Astrocyte of the cerebellum (primary cell): Measurements from ENCODE around the gene SALL3.

Experiments used
- DNase-seq: peaks from one replicate; pipeline ENCODE4 v3.0.0-alpha.2; 2011; ENCODE audit warnings: low read depth
- H3K4me3 ChIP-seq: 2 replicates; pipeline ENCODE4 v1.5.1; 2011; ENCODE audit warnings: mild to moderate bottlenecking, low read depth, low read length, moderate library complexity
- in situ Hi-C: cut with HindIII; loops from 2 replicates; pipeline ENCODE4 v1.10.0; 2017; ENCODE audit warnings: low sequenced_read_pairs
- TF ChIP-seq, protein P1 (sequence below): IDR thresholded peaks from 2 replicates; pipeline ENCODE4 v1.5.1; 2012; ENCODE audit warnings: low read length, low read depth, moderate library complexity, mild to moderate bottlenecking; ENCODE audit errors: missing control alignments

SALL3 gene

DNA sequence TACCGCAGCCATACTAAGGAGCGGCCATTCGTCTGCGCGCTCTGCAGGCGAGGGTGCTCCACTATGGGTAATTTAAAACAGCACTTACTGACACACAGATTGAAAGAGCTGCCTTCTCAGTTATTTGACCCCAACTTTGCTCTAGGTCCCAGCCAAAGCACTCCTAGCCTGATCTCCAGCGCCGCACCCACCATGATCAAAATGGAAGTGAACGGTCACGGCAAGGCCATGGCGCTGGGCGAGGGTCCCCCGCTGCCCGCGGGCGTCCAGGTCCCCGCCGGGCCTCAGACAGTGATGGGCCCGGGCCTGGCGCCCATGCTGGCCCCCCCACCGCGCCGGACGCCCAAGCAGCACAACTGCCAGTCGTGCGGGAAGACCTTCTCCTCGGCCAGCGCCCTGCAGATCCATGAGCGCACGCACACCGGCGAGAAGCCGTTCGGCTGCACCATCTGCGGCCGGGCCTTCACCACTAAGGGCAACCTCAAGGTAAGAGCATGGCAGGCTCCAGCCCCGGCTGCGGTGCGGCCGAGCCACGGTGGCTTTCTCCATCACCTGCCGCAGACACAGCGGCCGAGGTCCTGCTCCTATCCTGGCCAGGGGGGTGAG, 15.5 kb downstream of the SALL3 start:
- no peak for DNase-seq
- in situ Hi-C loops: no loop called here
- H3K4me3 ChIP-seq: no peak overlapping the region
- TF ChIP-seq, protein P1, sequence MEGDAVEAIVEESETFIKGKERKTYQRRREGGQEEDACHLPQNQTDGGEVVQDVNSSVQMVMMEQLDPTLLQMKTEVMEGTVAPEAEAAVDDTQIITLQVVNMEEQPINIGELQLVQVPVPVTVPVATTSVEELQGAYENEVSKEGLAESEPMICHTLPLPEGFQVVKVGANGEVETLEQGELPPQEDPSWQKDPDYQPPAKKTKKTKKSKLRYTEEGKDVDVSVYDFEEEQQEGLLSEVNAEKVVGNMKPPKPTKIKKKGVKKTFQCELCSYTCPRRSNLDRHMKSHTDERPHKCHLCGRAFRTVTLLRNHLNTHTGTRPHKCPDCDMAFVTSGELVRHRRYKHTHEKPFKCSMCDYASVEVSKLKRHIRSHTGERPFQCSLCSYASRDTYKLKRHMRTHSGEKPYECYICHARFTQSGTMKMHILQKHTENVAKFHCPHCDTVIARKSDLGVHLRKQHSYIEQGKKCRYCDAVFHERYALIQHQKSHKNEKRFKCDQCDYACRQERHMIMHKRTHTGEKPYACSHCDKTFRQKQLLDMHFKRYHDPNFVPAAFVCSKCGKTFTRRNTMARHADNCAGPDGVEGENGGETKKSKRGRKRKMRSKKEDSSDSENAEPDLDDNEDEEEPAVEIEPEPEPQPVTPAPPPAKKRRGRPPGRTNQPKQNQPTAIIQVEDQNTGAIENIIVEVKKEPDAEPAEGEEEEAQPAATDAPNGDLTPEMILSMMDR: no peak

DNA sequence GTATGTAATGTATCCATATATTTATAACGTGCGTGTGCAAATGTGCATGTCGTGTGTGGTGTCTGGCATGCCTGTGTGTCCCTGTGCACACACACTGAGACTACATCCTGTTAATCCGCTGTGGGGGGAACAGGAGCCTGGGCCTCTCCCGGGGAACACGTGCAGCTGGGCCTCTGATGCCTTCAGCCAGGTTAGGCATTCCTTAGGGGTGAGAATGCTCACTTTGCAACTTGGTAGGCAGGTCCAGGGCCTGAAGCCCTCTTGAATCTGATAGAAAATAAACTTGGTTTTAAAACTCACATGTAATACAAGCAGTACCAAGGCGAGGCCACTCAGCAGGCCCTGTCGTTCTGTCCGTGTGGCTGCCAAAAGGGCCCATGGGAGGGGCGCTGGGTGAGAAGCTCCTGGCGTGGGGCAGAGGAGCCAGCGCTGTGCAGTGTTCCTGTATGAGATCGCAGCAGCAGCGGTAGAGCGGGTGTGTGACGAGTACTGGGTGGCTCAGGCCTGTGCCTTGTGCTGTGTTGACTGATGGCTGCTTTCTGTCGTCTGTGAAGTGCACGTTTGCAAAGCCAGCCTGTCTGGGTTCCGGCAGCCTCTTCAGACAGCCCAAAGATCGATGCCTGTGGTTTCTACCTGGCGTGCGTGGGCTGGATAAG, 16.2 kb downstream of the SALL3 start:
- TF ChIP-seq, protein P1: no peak
- no peak for DNase-seq
- in situ Hi-C loops: no loop called here
- no peak overlapping the region for H3K4me3 ChIP-seq

DNA sequence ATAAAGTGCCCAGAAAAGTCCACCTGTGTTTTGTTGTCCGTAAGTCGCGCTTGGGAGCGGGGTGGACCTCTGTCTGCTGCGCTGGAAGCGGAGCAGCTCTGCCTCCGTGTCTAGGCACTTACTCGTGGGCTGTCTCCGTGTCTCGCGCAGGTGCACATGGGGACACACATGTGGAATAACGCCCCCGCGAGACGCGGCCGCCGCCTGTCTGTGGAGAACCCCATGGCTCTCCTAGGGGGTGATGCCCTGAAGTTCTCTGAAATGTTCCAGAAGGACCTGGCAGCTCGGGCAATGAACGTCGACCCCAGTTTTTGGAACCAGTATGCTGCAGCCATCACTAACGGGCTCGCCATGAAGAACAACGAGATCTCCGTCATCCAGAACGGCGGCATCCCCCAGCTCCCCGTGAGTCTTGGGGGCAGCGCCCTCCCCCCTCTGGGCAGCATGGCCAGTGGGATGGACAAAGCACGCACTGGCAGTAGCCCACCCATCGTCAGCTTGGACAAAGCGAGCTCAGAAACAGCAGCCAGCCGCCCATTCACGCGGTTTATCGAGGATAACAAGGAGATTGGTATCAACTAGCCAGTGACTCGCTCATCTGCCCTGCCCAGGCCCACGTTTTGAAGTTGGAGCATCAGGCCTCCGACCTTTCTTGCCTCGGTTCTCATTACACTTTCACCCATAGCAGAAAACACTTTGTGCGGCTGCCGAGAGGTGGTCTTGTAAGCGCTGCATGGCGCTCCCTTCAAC, 17.3 kb downstream of the SALL3 start:
- TF ChIP-seq, protein P1: no peak
- DNase-seq: no peak
- H3K4me3 ChIP-seq: no peak overlapping the region
- in situ Hi-C loops: no loop called here

GRCh38 chr18:78998371-78999071, 18.9 kb downstream of the SALL3 start:
- in situ Hi-C loops: no loop called here
- DNase-seq: no peak
- TF ChIP-seq, protein P1: no peak
- H3K4me3 ChIP-seq: no peak overlapping the region

- no peak for DNase-seq
- in situ Hi-C loops: no loop called here
- TF ChIP-seq, protein P1: no peak
- no peak overlapping the region for H3K4me3 ChIP-seq
Observed at GRCh38 chr18:78999939-79000338, 20.3 kb downstream of the SALL3 start.

- DNase-seq: no peak
- in situ Hi-C loops: no loop called here
- TF ChIP-seq, protein P1: no peak
- H3K4me3 ChIP-seq: no peak overlapping the region
Observed at GRCh38 chr18:79000997-79001396, 21.4 kb downstream of the SALL3 start.
